Measurements from ENCODE around the gene ZNF20. TPM values are rescaled to one million over a fixed set of nuclear protein-coding genes. Genes with fewer than 3 reads are reported as not detected.

ZNF20 gene
- total and polyA plus RNA-seq, 9 of the 15 experiments (the other 6 are each of a cell fraction or from before 2014, with no cell fraction given) = 1.4 to 3.7 (median 3.1) TPM

- TF ChIP-seq CHD7 (IDR thresholded peaks at IDR 0.05; ENCODE audit: low read depth, low read length) (no peak), NR3C1 (CRISPR knock-in tag; IDR thresholded peaks at IDR 0.05) (no peak), ZEB2 (IDR thresholded peaks at IDR 0.05) (no peak), ZNF3 (CRISPR knock-in tag; IDR thresholded peaks at IDR 0.05) (no peak), ZFX (CRISPR knock-in tag; IDR thresholded peaks at IDR 0.05) (no peak), MTA1 (IDR thresholded peaks at IDR 0.05; ENCODE audit: borderline replicate concordance) (no peak), CBX3 (IDR thresholded peaks at IDR 0.05; ENCODE audit: borderline replicate concordance in 1 of 2, low read length in 2 of 2) (no peak), BDP1 (IDR thresholded peaks at IDR 0.05; ENCODE audit: insufficient read depth, insufficient read length) (no peak)
- TF ChIP-seq, protein P1, sequence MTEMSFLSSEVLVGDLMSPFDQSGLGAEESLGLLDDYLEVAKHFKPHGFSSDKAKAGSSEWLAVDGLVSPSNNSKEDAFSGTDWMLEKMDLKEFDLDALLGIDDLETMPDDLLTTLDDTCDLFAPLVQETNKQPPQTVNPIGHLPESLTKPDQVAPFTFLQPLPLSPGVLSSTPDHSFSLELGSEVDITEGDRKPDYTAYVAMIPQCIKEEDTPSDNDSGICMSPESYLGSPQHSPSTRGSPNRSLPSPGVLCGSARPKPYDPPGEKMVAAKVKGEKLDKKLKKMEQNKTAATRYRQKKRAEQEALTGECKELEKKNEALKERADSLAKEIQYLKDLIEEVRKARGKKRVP (CRISPR knock-in tag; IDR thresholded peaks at IDR 0.05) = no peak
Observed at GRCh38 chr19:12093777-12094176, 46.4 kb downstream of the ZNF20 start (continued).
